ENCODE data around the gene LMO2.

LMO2 gene

DNA sequence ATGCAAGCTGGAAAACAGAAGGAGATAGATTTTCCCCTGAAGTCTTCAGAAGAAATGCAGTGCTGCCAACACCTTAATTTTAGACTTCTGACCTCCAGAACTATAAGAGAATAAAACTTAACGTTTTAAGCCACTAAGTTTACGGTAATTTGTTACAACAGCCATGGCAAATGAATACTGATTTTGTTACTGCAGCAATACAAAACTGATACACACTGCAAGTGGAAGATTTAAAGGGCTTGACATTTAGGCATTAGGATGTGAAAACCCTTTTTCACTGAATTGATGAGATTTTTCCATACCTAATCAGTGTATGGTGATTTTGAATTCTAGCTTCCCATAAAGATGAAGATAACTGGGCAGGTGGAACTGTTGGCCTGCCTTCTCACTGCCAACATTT is 22.1 kb upstream of the LMO2 start:
- no peak for DNase-seq

GRCh38 chr11:33912405-33913361 is 20.8 kb upstream of the LMO2 start:
- DNase-seq, result peak; percentile 72 to 94 (median 91)

DNA sequence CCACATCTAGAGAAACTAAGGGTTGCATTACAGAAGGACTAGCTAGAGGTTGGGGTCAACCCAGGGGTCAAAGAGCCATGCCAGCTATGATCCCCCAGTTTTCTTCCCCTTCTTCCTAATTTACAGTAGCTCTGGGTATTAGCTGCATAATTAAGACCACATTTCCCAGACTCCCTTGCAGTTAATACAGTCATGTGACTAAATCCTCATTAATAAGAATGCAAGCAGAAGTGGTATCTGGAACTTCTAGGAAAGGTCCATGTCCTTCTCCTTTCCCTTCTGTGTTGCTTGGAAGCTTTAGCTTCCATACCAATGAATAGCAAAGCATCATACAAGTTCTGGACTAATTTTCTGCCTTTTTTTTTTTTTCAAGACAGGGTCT is 19.1 kb upstream of the LMO2 start:
- no peak for DNase-seq

- no peak for DNase-seq
Observed at GRCh38 chr11:33910296-33910957, 18.6 kb upstream of the LMO2 start.

DNA sequence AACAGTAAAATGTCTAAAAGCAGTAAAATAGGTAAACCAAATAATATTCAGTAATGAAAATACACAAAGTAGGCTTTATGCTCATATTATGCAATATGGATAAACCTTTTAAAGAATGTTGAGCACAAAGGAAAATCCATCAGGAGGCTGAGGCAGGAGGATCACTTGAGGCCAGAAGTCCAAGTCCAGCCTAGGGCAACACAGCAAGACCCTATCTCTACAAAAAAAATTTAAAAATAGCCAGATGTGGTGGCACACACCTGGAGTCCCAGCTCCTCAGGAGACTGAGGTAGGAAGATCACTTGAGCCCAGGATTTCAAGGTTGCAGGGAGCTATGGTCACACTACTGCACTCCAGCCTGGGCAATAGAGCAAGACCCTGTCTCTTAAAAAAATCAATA is 17.7 kb upstream of the LMO2 start:
- no peak for DNase-seq

- no peak for DNase-seq
Observed at GRCh38 chr11:33909150-33909549, 17.3 kb upstream of the LMO2 start.

GRCh38 chr11:33907421-33907820 is 15.5 kb upstream of the LMO2 start:
- peak; percentile 44 to 74 (median 63) for DNase-seq

GRCh38 chr11:33906484-33907186 is 14.8 kb upstream of the LMO2 start:
- no peak for DNase-seq

DNA sequence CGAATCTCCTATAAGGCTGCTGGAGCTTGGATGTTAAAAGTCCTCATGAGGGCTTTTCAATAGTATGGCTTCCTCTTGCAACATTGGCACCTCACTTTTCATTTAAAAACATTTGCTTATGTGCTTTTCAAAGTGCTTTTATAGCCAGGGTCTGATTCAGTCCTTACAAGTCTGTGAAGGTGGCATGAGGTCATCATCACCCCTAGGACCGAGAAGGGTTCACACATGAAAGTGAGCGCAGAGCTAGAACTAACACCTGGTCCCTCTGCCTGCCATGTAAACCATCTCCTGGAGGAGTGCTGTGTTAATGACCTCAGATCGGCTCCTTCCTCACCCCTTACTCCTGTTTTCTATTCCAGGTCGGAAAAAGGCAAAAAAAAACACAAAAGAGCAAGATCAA is 12.2 kb upstream of the LMO2 start:
- DNase-seq, result no peak

DNA sequence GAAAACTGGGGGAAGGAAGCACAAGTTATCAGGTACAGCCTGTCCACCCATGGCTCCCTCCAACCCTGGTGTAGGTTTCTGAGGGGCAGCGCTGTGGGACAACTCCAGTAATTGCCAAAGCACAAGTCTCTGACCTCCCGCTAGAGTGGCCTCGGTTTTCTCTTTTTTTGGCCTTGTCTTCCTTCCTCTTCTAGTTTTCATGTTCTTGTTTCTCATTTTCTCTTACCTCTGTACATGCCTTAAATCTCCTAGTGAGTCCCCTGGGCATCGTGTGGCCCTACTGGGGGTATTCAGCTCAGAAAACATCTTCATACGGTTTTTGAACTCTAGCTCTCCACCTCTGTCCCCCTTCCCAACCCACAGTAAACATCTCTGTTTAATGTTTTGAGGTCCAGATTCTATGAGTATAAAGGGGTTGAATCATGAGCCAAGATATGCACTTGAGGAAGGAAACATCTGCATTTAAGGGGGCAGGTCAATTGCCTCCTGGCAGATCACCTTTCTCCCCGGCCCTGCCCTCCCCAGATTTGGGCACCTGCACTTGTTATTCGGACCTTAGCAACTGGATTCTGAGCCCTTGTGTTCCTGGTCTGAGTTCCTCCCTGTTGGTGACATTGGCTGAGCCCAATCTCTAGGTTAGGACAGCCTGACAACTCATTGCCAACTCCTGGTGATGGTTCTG is 8.4 kb upstream of the LMO2 start:
- no peak for DNase-seq

GRCh38 chr11:33899400-33900037 is 7.6 kb upstream of the LMO2 start:
- peak; percentile 70 to 75 (median 71) for DNase-seq

DNA sequence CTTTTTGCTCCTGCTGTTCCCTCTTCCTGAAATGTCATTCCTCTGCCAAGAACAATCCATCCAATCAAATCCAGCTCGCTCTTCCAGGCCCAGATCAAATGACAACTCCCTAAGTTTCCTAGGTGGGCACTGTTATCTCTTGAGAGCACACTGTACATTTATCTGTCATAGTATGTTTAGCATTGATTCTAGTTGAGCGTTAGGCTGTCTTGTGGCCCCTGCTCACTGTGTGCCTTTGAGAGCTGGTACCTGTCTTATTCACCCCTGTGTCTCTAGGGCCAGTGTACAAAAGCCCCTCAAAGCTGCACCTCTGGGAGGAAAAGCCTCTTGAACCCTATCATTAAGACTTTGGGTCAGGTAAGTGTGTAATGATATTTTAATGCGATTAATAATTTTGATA is 7.1 kb upstream of the LMO2 start:
- no peak for DNase-seq

- DNase-seq, result peak; percentile 66 to 82 (median 72)
Observed at GRCh38 chr11:33897761-33898375, 6.0 kb upstream of the LMO2 start.

- no peak for DNase-seq
Observed at GRCh38 chr11:33896911-33897310, 5.0 kb upstream of the LMO2 start.

GRCh38 chr11:33895752-33896137 is 3.9 kb upstream of the LMO2 start:
- DNase-seq, result no peak

DNA sequence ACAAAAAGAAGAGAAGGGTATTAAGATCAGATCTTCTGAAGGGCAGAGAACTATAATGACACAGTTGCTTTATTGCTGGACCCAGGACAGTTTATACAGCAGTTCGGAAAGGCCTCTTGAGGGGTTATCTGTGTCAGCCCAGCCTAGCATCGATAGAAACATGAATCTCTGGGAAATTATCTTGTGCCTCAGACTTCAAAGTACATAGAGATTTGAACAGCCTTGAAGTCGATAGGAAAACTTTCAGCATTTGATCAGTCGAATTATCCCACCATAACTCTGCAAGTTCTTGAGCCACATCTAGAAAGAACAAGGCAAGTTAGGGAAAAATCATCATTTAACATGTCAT is 2.5 kb upstream of the LMO2 start:
- DNase-seq, result no peak

DNA sequence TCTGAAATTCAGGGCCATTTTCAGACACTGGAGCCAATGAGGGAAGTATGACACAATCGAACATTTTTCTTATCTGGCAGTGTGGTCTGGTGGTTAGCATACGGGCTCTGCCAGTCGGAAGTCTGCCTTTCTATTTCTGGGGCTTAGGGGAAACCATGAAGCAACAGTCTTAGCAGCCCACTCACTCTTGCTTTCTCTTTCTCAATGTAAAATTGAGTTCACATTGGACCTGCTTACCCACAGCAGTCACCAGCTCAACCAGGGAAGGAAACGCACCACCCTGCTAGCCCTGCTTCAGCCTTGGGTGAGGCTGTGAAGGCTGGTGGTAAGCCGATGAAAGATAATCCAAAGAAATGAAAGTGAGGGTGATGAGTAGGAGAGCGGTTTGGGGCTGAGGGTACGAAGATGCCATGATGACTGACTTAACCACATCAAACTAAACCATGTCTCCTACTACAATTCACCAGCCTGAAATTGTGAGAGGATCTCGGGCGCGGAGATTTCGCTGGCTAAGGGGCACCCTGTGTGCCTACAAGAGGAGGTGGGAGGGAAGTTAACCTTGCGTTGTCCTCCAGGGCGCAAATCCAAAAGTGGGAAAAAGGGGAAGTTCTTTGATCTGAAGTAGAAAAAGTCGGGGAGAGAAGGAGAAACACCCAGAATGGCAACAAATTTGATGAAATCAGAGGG is 2.0 kb upstream of the LMO2 start:
- DNase-seq, result peak; percentile 86 to 95 (median 90)

- DNase-seq, result peak in 2 of 3 donors; percentile 42 to 58
Observed at GRCh38 chr11:33892906-33893594, 1.2 kb upstream of the LMO2 start.

GRCh38 chr11:33889821-33890378 is 2.0 kb downstream of the LMO2 start:
- DNase-seq, result no peak

DNA sequence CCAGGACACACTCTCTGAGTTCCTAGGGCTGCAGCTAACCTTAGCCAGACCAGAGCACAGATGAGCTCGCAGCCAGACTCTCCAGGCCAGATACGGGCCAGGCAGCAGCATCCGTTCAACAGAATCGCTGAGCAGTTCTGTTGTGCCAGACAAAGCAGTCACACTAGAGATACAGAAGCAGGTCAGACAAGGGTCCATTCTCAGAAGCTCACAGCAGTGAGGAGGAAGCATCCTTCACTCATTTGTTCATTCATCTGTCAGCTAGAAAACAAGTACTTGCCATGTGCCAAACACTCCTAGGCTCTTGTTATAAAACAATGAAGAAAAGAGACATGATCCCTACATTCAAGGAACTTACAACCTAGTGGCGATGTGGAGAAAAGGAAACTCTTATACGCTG is 2.6 kb downstream of the LMO2 start:
- no peak for DNase-seq

DNA sequence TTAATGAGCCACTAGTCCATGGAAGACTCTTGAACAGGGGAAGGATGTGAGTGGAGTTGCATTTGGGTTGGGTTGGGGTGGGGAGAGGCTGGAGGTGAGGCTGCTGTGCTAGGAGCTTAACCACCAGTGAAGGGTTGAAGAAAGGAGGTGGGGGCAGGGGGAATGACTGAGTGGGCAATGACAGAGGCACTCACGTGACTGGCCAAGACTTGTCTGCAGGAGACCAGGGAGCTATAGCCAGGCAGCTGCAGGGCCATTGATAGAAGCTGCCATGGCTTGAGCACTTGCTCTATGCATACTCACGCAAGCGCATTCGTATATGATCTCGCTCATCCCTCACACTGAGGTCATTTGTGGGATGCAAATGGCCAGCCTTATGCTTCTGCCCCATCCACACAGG is 4.0 kb downstream of the LMO2 start:
- no peak for DNase-seq

Measured in suppressor macrophage treated with lipopolysaccharide for 1 hour (primary cell).